ENCODE measurements around the gene P2RY2. TPM values are rescaled to one million over a fixed set of nuclear protein-coding genes. Genes with fewer than 3 reads are reported as not detected.

P2RY2 gene
- total RNA-seq, 2 experiments from 2014 or later, result not detected

- Mint-ChIP-seq H3K36me3 (ENCODE audit: low read depth) (no peaks in the 10 kb centered on the region), H3K4me1 (ENCODE audit: low read depth) (no peaks in the 10 kb centered on the region), H3K27ac (no peak overlapping the region), H3K27me3 (peaks cover 4% of the 10 kb centered on the region), H3K9me3 (no peaks in the 10 kb centered on the region), H3K4me3 (no peak overlapping the region)
- DNase-seq (peak in 2 of 14 experiments; percentile 28 to 43), ATAC-seq (ENCODE audit: poor library complexity) (no peak)
- POLR2A ChIA-PET, result no interaction called here
- no peak for TF ChIP-seq CTCF (IDR thresholded peaks at IDR 0.05)
- no peaks in the 10 kb centered on the region for H3K9me3 ChIP-seq (ENCODE audit: control insufficient read depth in 1 of 2, insufficient read depth in 1 of 2, low read length in 2 of 2)
- CTCF ChIA-PET, result interaction anchor here (0.8 to 2.0 kb wide), 4 partner anchors 15 to 354 kb away, joined by 3 to 4 read pairs (median 4); no protein-coding TSS in a partner anchor
- no peaks in the 10 kb centered on the region for H3K27me3 ChIP-seq (ENCODE audit: control insufficient read depth in 1 of 2, insufficient read depth in 2 of 2, low read length in 2 of 2)
- H3K4me3 ChIP-seq (ENCODE audit: low read length), result no peak overlapping the region
- H3K36me3 ChIP-seq (ENCODE audit: insufficient read depth, low read length), result no peaks in the 10 kb centered on the region
- H3K4me1 ChIP-seq (ENCODE audit: insufficient read depth, low read length), result peaks cover 10% of the 10 kb centered on the region
- intact Hi-C loops (cut with DNase I, micrococcal nuclease), result loop anchor here in 1 of 2 experiments (5.0 kb wide), 1 partner anchor 152 kb away; no protein-coding TSS in a partner anchor
- no peak overlapping the region for H3K27ac ChIP-seq (ENCODE audit: low read depth in 1 of 2, low read length in 2 of 2)
These were observed 32.3 kb upstream of the P2RY2 start for GRCh38 chr11:73185680-73186293.

- ChIA-PET CTCF (interaction anchor here (1.4 to 2.0 kb wide), 2 partner anchors 150 to 355 kb away, joined by 3 to 4 read pairs; no protein-coding TSS in a partner anchor), POLR2A (no interaction called here)
- intact Hi-C loops (cut with DNase I, micrococcal nuclease), result loop anchor here in 1 of 2 experiments (5.0 kb wide), 1 partner anchor 151 kb away; no protein-coding TSS in a partner anchor
- no peak for DNase-seq
- Mint-ChIP-seq H3K36me3 (ENCODE audit: low read depth) (no peaks in the 10 kb centered on the region), H3K9me3 (no peaks in the 10 kb centered on the region), H3K4me1 (ENCODE audit: low read depth) (no peaks in the 10 kb centered on the region), H3K27ac (no peak overlapping the region), H3K27me3 (peaks cover 4% of the 10 kb centered on the region), H3K4me3 (no peak overlapping the region)
- no peak overlapping the region for H3K27ac ChIP-seq (ENCODE audit: low read depth in 1 of 2, low read length in 2 of 2)
- no peak overlapping the region for H3K4me3 ChIP-seq (ENCODE audit: low read length)
- no peak for TF ChIP-seq CTCF (IDR thresholded peaks at IDR 0.05)
- H3K9me3 ChIP-seq (ENCODE audit: control insufficient read depth in 1 of 2, insufficient read depth in 1 of 2, low read length in 2 of 2), result no peaks in the 10 kb centered on the region
- no peak for ATAC-seq (ENCODE audit: poor library complexity)
- H3K36me3 ChIP-seq (ENCODE audit: insufficient read depth, low read length), result no peaks in the 10 kb centered on the region
- H3K27me3 ChIP-seq (ENCODE audit: control insufficient read depth in 1 of 2, insufficient read depth in 2 of 2, low read length in 2 of 2), result no peaks in the 10 kb centered on the region
- peaks cover 10% of the 10 kb centered on the region for H3K4me1 ChIP-seq (ENCODE audit: insufficient read depth, low read length)
These were observed 31.7 kb upstream of the P2RY2 start for GRCh38 chr11:73186294-73186850.

DNA sequence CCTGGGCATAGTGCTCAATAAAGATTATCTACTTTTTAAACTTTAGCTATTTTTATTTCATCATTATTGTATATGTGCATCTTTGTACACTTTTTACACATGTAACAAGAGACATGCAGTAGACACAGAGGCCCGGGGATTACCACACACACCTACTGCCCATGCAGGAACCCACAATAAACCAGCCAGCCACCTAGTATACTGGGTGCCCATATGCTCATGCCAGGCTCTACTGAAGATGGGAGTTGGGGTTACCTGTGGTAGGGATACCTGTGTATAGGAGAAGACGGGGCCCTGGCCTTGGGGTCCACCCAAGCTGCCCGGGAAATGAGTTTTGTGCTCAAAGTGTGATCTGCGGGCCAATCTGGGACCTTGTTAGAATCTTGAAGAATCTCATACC is 31.2 kb upstream of the P2RY2 start:
- TF ChIP-seq CTCF (IDR thresholded peaks at IDR 0.05), result no peak
- Histone ChIP-seq H3K36me3 (ENCODE audit: insufficient read depth, low read length) (no peaks in the 10 kb centered on the region), H3K27me3 (ENCODE audit: control insufficient read depth in 1 of 2, insufficient read depth in 2 of 2, low read length in 2 of 2) (no peaks in the 10 kb centered on the region), H3K4me1 (ENCODE audit: insufficient read depth, low read length) (peaks cover 10% of the 10 kb centered on the region), H3K4me3 (ENCODE audit: low read length) (no peak overlapping the region), H3K27ac (ENCODE audit: low read depth in 1 of 2, low read length in 2 of 2) (no peak overlapping the region), H3K9me3 (ENCODE audit: control insufficient read depth in 1 of 2, insufficient read depth in 1 of 2, low read length in 2 of 2) (no peaks in the 10 kb centered on the region)
- Mint-ChIP-seq H3K9me3 (no peaks in the 10 kb centered on the region), H3K27me3 (peaks cover 4% of the 10 kb centered on the region), H3K27ac (no peak overlapping the region), H3K4me3 (no peak overlapping the region), H3K4me1 (ENCODE audit: low read depth) (no peaks in the 10 kb centered on the region), H3K36me3 (ENCODE audit: low read depth) (no peaks in the 10 kb centered on the region)
- ATAC-seq (ENCODE audit: poor library complexity) (no peak), DNase-seq (no peak)
- intact Hi-C loops (cut with DNase I, micrococcal nuclease), result loop anchor here in 1 of 2 experiments (5.0 kb wide), 1 partner anchor 150 kb away; no protein-coding TSS in a partner anchor
- POLR2A ChIA-PET, result no interaction called here
- CTCF ChIA-PET, result no interaction called here
